SU-DHL-6 (cell line): ENCODE measurements around the gene IDI2.

Experiments used
- H2AFZ ChIP-seq: fragments of 200-600 bp; sonication (generic); 2 replicates; pipeline ENCODE4 v1.6.1; 2014; ENCODE audit warnings: low read depth, mild to moderate bottlenecking, moderate library complexity, mixed read lengths, antibody characterized with exemption, low read length; ENCODE audit not compliant: severe bottlenecking
- H3F3A ChIP-seq: fragments of 200-600 bp; shearing (Covaris generic); 2 replicates; pipeline ENCODE4 v1.6.0; 2016; ENCODE audit warnings: antibody characterized with exemption, mild to moderate bottlenecking; ENCODE audit not compliant: insufficient read depth
- H3K27ac ChIP-seq: fragments of 200-600 bp; sonication (generic); 2 replicates; pipeline ENCODE4 v1.5.1; 2016; ENCODE audit warnings: low read depth, mild to moderate bottlenecking, low read length, moderate library complexity, mixed read lengths
- H3K27me3 ChIP-seq: fragments of 200-600 bp; sonication (generic), shearing (Covaris generic); 2 replicates; pipeline ENCODE4 v1.6.0; 2014; ENCODE audit warnings: mild to moderate bottlenecking, low read length
- H3K36me3 ChIP-seq: fragments of 200-600 bp; sonication (generic); 2 replicates; pipeline ENCODE4 v1.6.1; 2014; ENCODE audit warnings: mild to moderate bottlenecking, low read length, mixed read lengths
- H3K4me2 ChIP-seq: fragments of 300-600, 200-600 bp; shearing (Covaris generic), sonication (generic); 2 replicates; pipeline ENCODE4 v1.6.0; 2014; ENCODE audit warnings: low read length, low read depth, mild to moderate bottlenecking; ENCODE audit not compliant: poor library complexity, severe bottlenecking
- H3K4me3 ChIP-seq: fragments of 200-600 bp; sonication (generic); 2 replicates; pipeline ENCODE4 v1.5.1; 2014; ENCODE audit warnings: antibody characterized with exemption, low read length, mild to moderate bottlenecking, mixed read lengths; ENCODE audit not compliant: insufficient read depth, poor library complexity, severe bottlenecking
- H3K79me2 ChIP-seq: fragments of 200-600 bp; sonication (generic); 2 replicates; pipeline ENCODE4 v1.6.1; 2014; ENCODE audit warnings: mild to moderate bottlenecking, low read length, moderate library complexity; ENCODE audit not compliant: insufficient read depth
- H3K9ac ChIP-seq: fragments of 200-600 bp; sonication (generic); 2 replicates; pipeline ENCODE4 v1.7.0; 2014; ENCODE audit warnings: mild to moderate bottlenecking, low read length
- H3K9me2 ChIP-seq: fragments of 200-600 bp; sonication (generic); replicated peaks from 2 replicates; pipeline ENCODE4 v1.6.1; 2014; ENCODE audit warnings: low read length; ENCODE audit not compliant: insufficient read depth
- H3K9me3 ChIP-seq: fragments of 200-600 bp; sonication (generic); 2 replicates; pipeline ENCODE4 v1.6.1; 2014; ENCODE audit warnings: low read length, mixed read lengths; ENCODE audit not compliant: insufficient read depth
- H4K20me1 ChIP-seq: fragments of 200-600 bp; sonication (generic); 2 replicates; pipeline ENCODE4 v1.6.1; 2014; ENCODE audit warnings: low read depth, mild to moderate bottlenecking, antibody characterized with exemption, low read length, moderate library complexity, mixed read lengths
- EZH2phosphoT487 ChIP-seq: fragments of 200-600 bp; sonication (generic), shearing (Covaris generic); conservative IDR thresholded peaks from 2 replicates; pipeline ENCODE4 v1.6.1; 2018; ENCODE audit warnings: mild to moderate bottlenecking, antibody characterized with exemption, low read length, moderate library complexity, mixed read lengths
- TF ChIP-seq, protein P1 (sequence below): fragments of 200-600 bp; sonication (generic); IDR thresholded peaks from one replicate; pipeline ENCODE4 v1.5.1; 2017; ENCODE audit warnings: antibody characterized with exemption, mild to moderate bottlenecking, low read length, moderate library complexity; ENCODE audit not compliant: insufficient read depth, poor library complexity, severe bottlenecking

The IDI2 gene

DNA sequence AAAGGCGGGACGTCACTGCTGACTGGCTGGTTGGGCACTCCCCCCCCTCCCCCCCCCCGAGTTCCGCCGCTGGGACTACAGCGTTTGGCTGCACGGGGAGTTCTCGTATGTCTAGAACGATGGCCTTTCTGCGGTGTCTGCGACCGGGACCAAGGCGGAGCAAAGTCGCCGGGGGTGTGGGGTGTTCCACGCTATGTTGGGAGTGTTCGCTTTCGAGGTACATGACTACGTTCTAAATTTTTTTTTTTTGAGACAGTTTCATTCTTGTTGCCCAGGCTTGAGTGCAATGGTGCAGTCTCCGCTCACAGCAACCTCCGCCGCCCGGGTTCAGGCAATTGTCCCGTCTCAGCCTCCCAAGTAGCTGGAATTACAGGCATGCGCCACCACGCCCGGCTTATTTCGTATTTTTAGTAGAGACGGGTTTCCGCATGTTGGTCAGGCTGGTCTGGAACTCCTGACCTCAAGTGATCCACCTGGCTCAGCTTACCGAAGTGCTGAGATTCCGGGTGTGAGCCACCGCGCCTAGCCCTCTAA, 23.8 kb upstream of the IDI2 start:
- H3K9me3 ChIP-seq, result no peaks in the 10 kb centered on the region
- TF ChIP-seq, protein P1, sequence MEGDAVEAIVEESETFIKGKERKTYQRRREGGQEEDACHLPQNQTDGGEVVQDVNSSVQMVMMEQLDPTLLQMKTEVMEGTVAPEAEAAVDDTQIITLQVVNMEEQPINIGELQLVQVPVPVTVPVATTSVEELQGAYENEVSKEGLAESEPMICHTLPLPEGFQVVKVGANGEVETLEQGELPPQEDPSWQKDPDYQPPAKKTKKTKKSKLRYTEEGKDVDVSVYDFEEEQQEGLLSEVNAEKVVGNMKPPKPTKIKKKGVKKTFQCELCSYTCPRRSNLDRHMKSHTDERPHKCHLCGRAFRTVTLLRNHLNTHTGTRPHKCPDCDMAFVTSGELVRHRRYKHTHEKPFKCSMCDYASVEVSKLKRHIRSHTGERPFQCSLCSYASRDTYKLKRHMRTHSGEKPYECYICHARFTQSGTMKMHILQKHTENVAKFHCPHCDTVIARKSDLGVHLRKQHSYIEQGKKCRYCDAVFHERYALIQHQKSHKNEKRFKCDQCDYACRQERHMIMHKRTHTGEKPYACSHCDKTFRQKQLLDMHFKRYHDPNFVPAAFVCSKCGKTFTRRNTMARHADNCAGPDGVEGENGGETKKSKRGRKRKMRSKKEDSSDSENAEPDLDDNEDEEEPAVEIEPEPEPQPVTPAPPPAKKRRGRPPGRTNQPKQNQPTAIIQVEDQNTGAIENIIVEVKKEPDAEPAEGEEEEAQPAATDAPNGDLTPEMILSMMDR, result no peak
- TF ChIP-seq EZH2phosphoT487, result no peak
- H3K9ac ChIP-seq, result peak overlapping the region; percentile 93
- H2AFZ ChIP-seq, result peak overlapping the region; percentile 42
- H3K79me2 ChIP-seq, result peaks cover 81% of the 10 kb centered on the region
- H3K36me3 ChIP-seq, result peaks cover 28% of the 10 kb centered on the region
- no peaks in the 10 kb centered on the region for H3K27me3 ChIP-seq
- H3K4me2 ChIP-seq, result peak overlapping the region; percentile 97
- H3K4me3 ChIP-seq, result peak overlapping the region; percentile 81
- peaks cover 46% of the 10 kb centered on the region for H3F3A ChIP-seq
- H3K27ac ChIP-seq, result peak overlapping the region; percentile 93
- H3K9me2 ChIP-seq, result no peaks in the 10 kb centered on the region
- H4K20me1 ChIP-seq, result peaks cover 11% of the 10 kb centered on the region

DNA sequence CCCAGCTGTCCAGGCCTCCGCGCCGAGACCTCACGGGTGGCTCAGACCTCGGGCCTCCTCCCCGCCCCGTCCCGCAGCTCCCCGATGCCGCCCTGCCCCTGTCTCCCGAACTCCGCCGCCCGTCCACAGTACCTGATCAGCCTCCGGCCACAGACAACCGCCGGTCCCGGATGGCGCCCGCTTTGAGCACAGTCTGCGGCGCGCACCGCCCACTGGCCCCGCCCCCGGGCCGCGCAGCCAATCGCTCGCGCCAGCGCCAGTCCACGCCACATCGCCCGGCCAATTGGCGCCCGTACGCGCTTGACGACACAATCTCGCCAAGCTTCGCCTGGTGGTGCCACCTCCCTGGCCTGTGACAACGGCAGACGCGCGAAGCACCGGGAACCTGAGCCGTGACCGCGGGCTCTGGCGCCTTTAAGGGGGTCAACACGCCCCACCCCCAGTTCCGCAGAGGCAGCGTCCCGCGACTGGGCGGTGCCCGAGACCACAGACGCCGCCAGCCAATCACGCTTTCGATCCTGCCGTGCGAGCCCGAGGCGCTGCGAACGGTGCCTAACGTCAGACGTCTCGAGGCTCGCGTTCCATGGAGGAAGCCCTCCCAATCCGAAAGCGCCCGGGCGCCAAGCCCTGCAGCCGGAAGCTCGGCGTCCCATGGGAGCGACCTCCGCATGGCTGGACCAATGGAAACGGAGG, 23.2 kb upstream of the IDI2 start, which contains the start of gene IDI1:
Gene IDI1 (minus strand): TSS at position 388 of the 693 bp plus-strand sequence. CDS start 116 bp downstream, at position 272.
- H3K27me3 ChIP-seq, result no peaks in the 10 kb centered on the region
- H3F3A ChIP-seq, result peaks cover 53% of the 10 kb centered on the region
- peak within 1 kb of the TSS; percentile 93 for H3K27ac ChIP-seq
- H3K9me2 ChIP-seq, result no peaks in the 10 kb centered on the region
- peak within 1 kb of the TSS; percentile 93 for H3K9ac ChIP-seq
- H3K79me2 ChIP-seq, result peaks cover 81% of the 10 kb centered on the region
- H4K20me1 ChIP-seq, result peaks cover 8% of the 10 kb centered on the region
- peak within 1 kb of the TSS; percentile 42 for H2AFZ ChIP-seq
- peak within 1 kb of the TSS; percentile 97 for H3K4me2 ChIP-seq
- TF ChIP-seq EZH2phosphoT487, result no peak
- TF ChIP-seq, protein P1, result no peak
- H3K9me3 ChIP-seq, result no peaks in the 10 kb centered on the region
- peak within 1 kb of the TSS; percentile 81 for H3K4me3 ChIP-seq
- peaks cover 26% of the 10 kb centered on the region for H3K36me3 ChIP-seq

DNA sequence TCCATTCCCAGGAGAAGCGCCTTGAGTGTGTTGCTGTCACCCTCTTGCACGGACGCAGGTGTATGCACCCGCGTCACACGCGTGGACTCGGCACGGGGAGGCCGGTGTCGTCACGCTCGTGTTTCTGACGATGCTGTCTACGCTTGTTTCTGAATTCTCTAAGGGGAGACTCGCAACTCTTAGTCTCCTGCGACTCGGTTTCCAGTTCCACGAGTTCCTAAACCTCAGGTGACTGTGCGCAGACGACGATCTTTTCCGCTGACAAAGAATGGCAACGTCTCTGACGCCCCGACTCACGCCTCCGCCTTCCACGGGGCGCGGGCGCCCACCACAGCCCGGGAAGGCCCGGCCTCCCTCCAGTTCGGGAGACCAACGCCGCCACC, 22.7 kb upstream of the IDI2 start:
- Histone ChIP-seq H4K20me1 (peaks cover 8% of the 10 kb centered on the region), H3F3A (peaks cover 58% of the 10 kb centered on the region), H3K27ac (peak overlapping the region; percentile 93), H3K79me2 (peaks cover 80% of the 10 kb centered on the region), H3K9me3 (no peaks in the 10 kb centered on the region), H3K4me3 (peak overlapping the region; percentile 81), H3K36me3 (peaks cover 29% of the 10 kb centered on the region), H2AFZ (no peak overlapping the region), H3K9me2 (no peaks in the 10 kb centered on the region), H3K27me3 (no peaks in the 10 kb centered on the region), H3K9ac (peak overlapping the region; percentile 93), H3K4me2 (peak overlapping the region; percentile 83)
- TF ChIP-seq, protein P1, result no peak
- TF ChIP-seq EZH2phosphoT487, result no peak
